GM21786 (cell line): Measurements from ENCODE around the gene RAC2.
"Not testable (repeated sequence)": the region's sequence is repeated elsewhere in the genome, so short reads cannot be mapped to it uniquely, and the experiment has no call there.

Source experiments
- ATAC-seq: cut with Tn5 transposase; IDR thresholded peaks from one replicate; pipeline ENCODE4 v1.9.1; 2021; ENCODE audit not compliant: unreplicated experiment

RAC2 gene

GRCh38 chr22:37235897-37236607 is 8.0 kb downstream of the RAC2 start:
- ATAC-seq = no peak

- no peak for ATAC-seq
Observed at GRCh38 chr22:37234736-37235711, 9.0 kb downstream of the RAC2 start.

- ATAC-seq = no peak
Observed at GRCh38 chr22:37233751-37234631, 10.1 kb downstream of the RAC2 start.

- not testable (repeated sequence) for ATAC-seq
Observed at GRCh38 chr22:37233371-37233750, 10.7 kb downstream of the RAC2 start.

- no peak for ATAC-seq
Observed at GRCh38 chr22:37232140-37232998, 11.7 kb downstream of the RAC2 start.

GRCh38 chr22:37231406-37232139 is 12.5 kb downstream of the RAC2 start:
- no peak for ATAC-seq

GRCh38 chr22:37230673-37231405 is 13.2 kb downstream of the RAC2 start:
- peak; percentile 51 for ATAC-seq

- ATAC-seq = peak; percentile 63
Observed at GRCh38 chr22:37229805-37230672, 14.0 kb downstream of the RAC2 start.

GRCh38 chr22:37229012-37229804 is 14.9 kb downstream of the RAC2 start:
- no peak for ATAC-seq

- no peak for ATAC-seq
Observed at GRCh38 chr22:37228106-37229011, 15.7 kb downstream of the RAC2 start.

- ATAC-seq = no peak
Observed at GRCh38 chr22:37226514-37226913, 17.6 kb downstream of the RAC2 start.

- no peak for ATAC-seq
Observed at GRCh38 chr22:37226087-37226486, 18.0 kb downstream of the RAC2 start.

GRCh38 chr22:37225481-37225880 is 18.6 kb downstream of the RAC2 start:
- ATAC-seq = no peak

- no peak for ATAC-seq
Observed at GRCh38 chr22:37224757-37225420, 19.2 kb downstream of the RAC2 start.

- peak; percentile 43 for ATAC-seq
Observed at GRCh38 chr22:37223965-37224551, 20.0 kb downstream of the RAC2 start.
